Panc1 (cell line): ENCODE measurements around the gene SAMD1. TPM values are rescaled to one million over a fixed set of nuclear protein-coding genes. Genes with fewer than 3 reads are reported as not detected.

Experiments used
- ATAC-seq: fragments of 200-7000 bp; cut with Tn5 transposase; 2 replicates; pipeline ENCODE4 v1.9.1; 2020; ENCODE audit warnings: mild to moderate bottlenecking, moderate library complexity
- BruUV-seq: library from RNA; stranded (reverse); fragments of 400-500 nt; replicated peaks from 2 replicates; lab custom pipeline; 2021; lab: Mats Ljungman, UMichigan
- CTCF ChIA-PET: fragments of 300-600 bp; sonication (Branson Sonifier 250); formaldehyde crosslinking; loops from one replicate; lab custom pipeline; 2022; ENCODE audit warnings: antibody characterized with exemption; lab: Charles Lee
- POLR2A ChIA-PET: fragments of 300-600 bp; sonication (Branson Sonifier 250); formaldehyde crosslinking; loops from one replicate; lab custom pipeline; 2022; ENCODE audit warnings: antibody characterized with exemption; lab: Charles Lee
- DNase-seq: peaks from one replicate; pipeline ENCODE4 v3.0.0-alpha.2; 2010; ENCODE audit warnings: low read depth, low spot score
- H3K27ac ChIP-seq: 2 replicates; pipeline ENCODE4 v1.5.1; 2011; ENCODE audit warnings: mild to moderate bottlenecking, low read length, inconsistent platforms
- H3K27me3 ChIP-seq: fragments of 200-500 bp; sonication (Bioruptor generic); 2 replicates; pipeline ENCODE4 v1.6.0; 2014; ENCODE audit warnings: low read length, inconsistent platforms; ENCODE audit not compliant: control insufficient read depth, insufficient read depth
- H3K36me3 ChIP-seq: fragments of 200-500 bp; sonication (Bioruptor generic); 2 replicates; pipeline ENCODE4 v1.5.1; 2014; ENCODE audit warnings: inconsistent platforms, mild to moderate bottlenecking, low read length, moderate library complexity; ENCODE audit not compliant: control insufficient read depth, insufficient read depth
- H3K4me1 ChIP-seq: 2 replicates; pipeline ENCODE4 v1.5.1; 2011; ENCODE audit warnings: inconsistent platforms, mild to moderate bottlenecking, low read length, moderate library complexity; ENCODE audit not compliant: control insufficient read depth, insufficient read depth
- H3K4me3 ChIP-seq, 2 experiments: 2 replicates each; pipeline ENCODE4 v1.5.1; 2011 to 2012; ENCODE audit warnings: low read depth in 2 of 2, low read length in 2 of 2, mild to moderate bottlenecking in 2 of 2, inconsistent platforms in 1 of 2, moderate library complexity in 1 of 2
- H3K9me3 ChIP-seq: fragments of 200-500 bp; sonication (Bioruptor generic); 2 replicates; pipeline ENCODE4 v1.5.1; 2014; ENCODE audit warnings: low read depth, mild to moderate bottlenecking, inconsistent platforms, low read length, moderate library complexity; ENCODE audit not compliant: control insufficient read depth, insufficient read depth
- POLR2AphosphoS5 ChIP-seq: IDR thresholded peaks from 2 replicates; pipeline ENCODE4 v1.6.1; 2012; ENCODE audit warnings: mild to moderate bottlenecking, low read depth, low read length, moderate library complexity
- SIN3A ChIP-seq: IDR thresholded peaks from 2 replicates; pipeline ENCODE4 v1.6.1; 2012; ENCODE audit warnings: low read depth, mild to moderate bottlenecking, low read length, moderate library complexity, borderline replicate concordance; ENCODE audit not compliant: insufficient read depth
- TCF7L2 ChIP-seq: IDR thresholded peaks from 2 replicates; pipeline ENCODE4 v1.6.1; 2011; ENCODE audit warnings: mild to moderate bottlenecking, low read depth, low read length, inconsistent platforms
- in situ Hi-C: cut with HindIII; loops from 2 replicates; pipeline ENCODE4 v1.10.0; 2016; ENCODE audit warnings: low sequenced_read_pairs, low pct_unique_long_range_greater_than_20kb
- intact Hi-C: fragments of 100-400 bp; cut with micrococcal nuclease; formaldehyde crosslinking; loops from one replicate; pipeline ENCODE4 v1.10.0; 2022; ENCODE audit not compliant: unreplicated experiment
- total RNA-seq: library from RNA; stranded (reverse); gene quantifications from one replicate; pipeline ENCODE4 v1.2.1, GENCODE V29; 2021; ENCODE audit not compliant: unreplicated experiment
- TF ChIP-seq, protein P1 (sequence below), 2 experiments: IDR thresholded peaks; 2 replicates each; pipeline ENCODE4 v1.6.1; 2011 to 2012; ENCODE audit warnings: low read depth in 2 of 2, control low read depth in 1 of 2, low read length in 1 of 2, mild to moderate bottlenecking in 1 of 2, moderate library complexity in 1 of 2; ENCODE audit not compliant: insufficient read depth in 1 of 2
- TF ChIP-seq, protein P2 (sequence below): fragments of 450-650 bp; IDR thresholded peaks from 2 replicates; pipeline ENCODE4 v1.5.1; 2017; ENCODE audit warnings: mild to moderate bottlenecking

The SAMD1 gene
- total RNA-seq, 1 experiment from 2014 or later = 82.0 TPM

- BruUV-seq = no TSS peak
- Histone ChIP-seq H3K4me3 (no peak overlapping the region), H3K4me1 (no peaks in the 10 kb centered on the region), H3K27ac (no peak overlapping the region), H3K36me3 (no peaks in the 10 kb centered on the region), H3K9me3 (no peaks in the 10 kb centered on the region), H3K27me3 (no peaks in the 10 kb centered on the region)
- DNase-seq = no peak
- no peak for ATAC-seq
- CTCF ChIA-PET = no interaction called here
- in situ Hi-C loops (no loop called here), intact Hi-C loops (no loop called here)
- POLR2A ChIA-PET = no interaction called here
- TF ChIP-seq, protein P1, sequence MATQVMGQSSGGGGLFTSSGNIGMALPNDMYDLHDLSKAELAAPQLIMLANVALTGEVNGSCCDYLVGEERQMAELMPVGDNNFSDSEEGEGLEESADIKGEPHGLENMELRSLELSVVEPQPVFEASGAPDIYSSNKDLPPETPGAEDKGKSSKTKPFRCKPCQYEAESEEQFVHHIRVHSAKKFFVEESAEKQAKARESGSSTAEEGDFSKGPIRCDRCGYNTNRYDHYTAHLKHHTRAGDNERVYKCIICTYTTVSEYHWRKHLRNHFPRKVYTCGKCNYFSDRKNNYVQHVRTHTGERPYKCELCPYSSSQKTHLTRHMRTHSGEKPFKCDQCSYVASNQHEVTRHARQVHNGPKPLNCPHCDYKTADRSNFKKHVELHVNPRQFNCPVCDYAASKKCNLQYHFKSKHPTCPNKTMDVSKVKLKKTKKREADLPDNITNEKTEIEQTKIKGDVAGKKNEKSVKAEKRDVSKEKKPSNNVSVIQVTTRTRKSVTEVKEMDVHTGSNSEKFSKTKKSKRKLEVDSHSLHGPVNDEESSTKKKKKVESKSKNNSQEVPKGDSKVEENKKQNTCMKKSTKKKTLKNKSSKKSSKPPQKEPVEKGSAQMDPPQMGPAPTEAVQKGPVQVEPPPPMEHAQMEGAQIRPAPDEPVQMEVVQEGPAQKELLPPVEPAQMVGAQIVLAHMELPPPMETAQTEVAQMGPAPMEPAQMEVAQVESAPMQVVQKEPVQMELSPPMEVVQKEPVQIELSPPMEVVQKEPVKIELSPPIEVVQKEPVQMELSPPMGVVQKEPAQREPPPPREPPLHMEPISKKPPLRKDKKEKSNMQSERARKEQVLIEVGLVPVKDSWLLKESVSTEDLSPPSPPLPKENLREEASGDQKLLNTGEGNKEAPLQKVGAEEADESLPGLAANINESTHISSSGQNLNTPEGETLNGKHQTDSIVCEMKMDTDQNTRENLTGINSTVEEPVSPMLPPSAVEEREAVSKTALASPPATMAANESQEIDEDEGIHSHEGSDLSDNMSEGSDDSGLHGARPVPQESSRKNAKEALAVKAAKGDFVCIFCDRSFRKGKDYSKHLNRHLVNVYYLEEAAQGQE (IDR thresholded peaks at IDR 0.05; ENCODE audit: insufficient read depth in 1 of 2, low read depth in 2 of 2, low read length in 1 of 2) = no peak
- TF ChIP-seq TCF7L2 = no peak
- TF ChIP-seq POLR2AphosphoS5 = no peak
- TF ChIP-seq, protein P2, sequence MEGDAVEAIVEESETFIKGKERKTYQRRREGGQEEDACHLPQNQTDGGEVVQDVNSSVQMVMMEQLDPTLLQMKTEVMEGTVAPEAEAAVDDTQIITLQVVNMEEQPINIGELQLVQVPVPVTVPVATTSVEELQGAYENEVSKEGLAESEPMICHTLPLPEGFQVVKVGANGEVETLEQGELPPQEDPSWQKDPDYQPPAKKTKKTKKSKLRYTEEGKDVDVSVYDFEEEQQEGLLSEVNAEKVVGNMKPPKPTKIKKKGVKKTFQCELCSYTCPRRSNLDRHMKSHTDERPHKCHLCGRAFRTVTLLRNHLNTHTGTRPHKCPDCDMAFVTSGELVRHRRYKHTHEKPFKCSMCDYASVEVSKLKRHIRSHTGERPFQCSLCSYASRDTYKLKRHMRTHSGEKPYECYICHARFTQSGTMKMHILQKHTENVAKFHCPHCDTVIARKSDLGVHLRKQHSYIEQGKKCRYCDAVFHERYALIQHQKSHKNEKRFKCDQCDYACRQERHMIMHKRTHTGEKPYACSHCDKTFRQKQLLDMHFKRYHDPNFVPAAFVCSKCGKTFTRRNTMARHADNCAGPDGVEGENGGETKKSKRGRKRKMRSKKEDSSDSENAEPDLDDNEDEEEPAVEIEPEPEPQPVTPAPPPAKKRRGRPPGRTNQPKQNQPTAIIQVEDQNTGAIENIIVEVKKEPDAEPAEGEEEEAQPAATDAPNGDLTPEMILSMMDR = no peak
- no peak for TF ChIP-seq SIN3A
These were observed 15.1 kb upstream of the SAMD1 start for GRCh38 chr19:14105680-14106079.

DNA sequence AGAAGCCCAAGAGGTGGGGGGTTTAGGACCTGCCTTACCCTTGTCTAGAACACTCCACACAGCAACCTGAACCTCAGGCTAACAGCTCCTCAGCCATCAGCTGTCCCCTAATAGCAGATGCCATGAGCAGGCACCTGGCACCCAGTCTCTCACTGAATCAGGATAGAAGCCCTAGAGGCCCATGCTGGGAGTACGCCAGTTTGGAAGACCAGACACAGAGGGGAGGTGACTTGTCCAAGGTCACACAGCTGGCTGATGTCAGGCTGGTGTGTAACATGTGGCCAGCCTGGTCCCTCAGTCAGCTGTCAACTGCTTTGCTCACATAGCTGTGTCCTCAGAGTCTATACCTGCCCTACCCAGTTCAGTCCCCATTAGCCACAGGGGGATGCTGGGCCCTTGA is 12.8 kb upstream of the SAMD1 start:
- H3K9me3 ChIP-seq = no peaks in the 10 kb centered on the region
- no peak for DNase-seq
- no peak overlapping the region for H3K27ac ChIP-seq
- intact Hi-C loops (no loop called here), in situ Hi-C loops (no loop called here)
- ChIA-PET CTCF (no interaction called here), POLR2A (interaction anchor here (0.8 kb wide), 1 partner anchor 12 kb away, joined by 3 read pairs; no protein-coding TSS in a partner anchor)
- BruUV-seq = no TSS peak
- no peak for ATAC-seq
- no peak for TF ChIP-seq POLR2AphosphoS5
- no peaks in the 10 kb centered on the region for H3K36me3 ChIP-seq
- no peaks in the 10 kb centered on the region for H3K4me1 ChIP-seq
- no peaks in the 10 kb centered on the region for H3K27me3 ChIP-seq
- no peak overlapping the region for H3K4me3 ChIP-seq

- H3K27ac ChIP-seq = no peak overlapping the region
These were observed 12.2 kb upstream of the SAMD1 start for GRCh38 chr19:14102756-14103155.

More at GRCh38 chr19:14102756-14103155, 12.2 kb upstream of the SAMD1 start:
- DNase-seq = no peak
- H3K27me3 ChIP-seq = no peaks in the 10 kb centered on the region
- no peaks in the 10 kb centered on the region for H3K9me3 ChIP-seq
- H3K4me1 ChIP-seq = no peaks in the 10 kb centered on the region
- in situ Hi-C loops (no loop called here), intact Hi-C loops (no loop called here)
- no peak for TF ChIP-seq TCF7L2
- TF ChIP-seq, protein P2 = no peak
- TF ChIP-seq, protein P1 (IDR thresholded peaks at IDR 0.05; ENCODE audit: insufficient read depth in 1 of 2, low read depth in 2 of 2, low read length in 1 of 2) = no peak
- TF ChIP-seq POLR2AphosphoS5 = no peak
- TF ChIP-seq SIN3A = no peak
- CTCF ChIA-PET = no interaction called here
- no peaks in the 10 kb centered on the region for H3K36me3 ChIP-seq
- POLR2A ChIA-PET = interaction anchor here (0.8 kb wide), 1 partner anchor 13 kb away, joined by 3 read pairs; no protein-coding TSS in a partner anchor
- no peak for ATAC-seq
- no peak overlapping the region for H3K4me3 ChIP-seq
- no TSS peak for BruUV-seq
